NOMO-1 treated with DMSO at 0.1 percent for 48 hours (cell line): ENCODE results near the gene PPP2R5E.
"Not testable (repeated sequence)": the region's sequence is repeated elsewhere in the genome, so short reads cannot be mapped to it uniquely, and the experiment has no call there.

Source experiments
- DNase-seq: peaks from one replicate; lab custom pipeline; 2025; ENCODE audit not compliant: unreplicated experiment; lab: John Stamatoyannopoulos, UW

Gene PPP2R5E

GRCh38 chr14:63523735-63524426, 19.3 kb downstream of the PPP2R5E start:
- DNase-seq = no peak

GRCh38 chr14:63522511-63522910, 20.7 kb downstream of the PPP2R5E start:
- DNase-seq = not testable (repeated sequence)

- DNase-seq = no peak
Observed at GRCh38 chr14:63517354-63517753, 25.8 kb downstream of the PPP2R5E start.

- DNase-seq = no peak
Observed at GRCh38 chr14:63515240-63515639, 27.9 kb downstream of the PPP2R5E start.

GRCh38 chr14:63513756-63514155, 29.4 kb downstream of the PPP2R5E start:
- no peak for DNase-seq

- DNase-seq = no peak
Observed at GRCh38 chr14:63512861-63513260, 30.3 kb downstream of the PPP2R5E start.

- peak; percentile 11 for DNase-seq
Observed at GRCh38 chr14:63510538-63510937, 32.6 kb downstream of the PPP2R5E start.

GRCh38 chr14:63508033-63508432, 35.1 kb downstream of the PPP2R5E start:
- DNase-seq = no peak

- no peak for DNase-seq
Observed at GRCh38 chr14:63504648-63505047, 38.5 kb downstream of the PPP2R5E start.

GRCh38 chr14:63501429-63501828, 41.7 kb downstream of the PPP2R5E start:
- DNase-seq = peak; percentile 7

GRCh38 chr14:63499701-63500250, 43.4 kb downstream of the PPP2R5E start:
- DNase-seq = no peak

- DNase-seq = no peak
Observed at GRCh38 chr14:63496837-63497400, 46.3 kb downstream of the PPP2R5E start.

GRCh38 chr14:63493246-63493645, 49.9 kb downstream of the PPP2R5E start:
- no peak for DNase-seq

- DNase-seq = no peak
Observed at GRCh38 chr14:63492391-63492790, 50.8 kb downstream of the PPP2R5E start.

- DNase-seq = peak; percentile 58
Observed at GRCh38 chr14:63487724-63488123, 55.5 kb downstream of the PPP2R5E start.

- no peak for DNase-seq
Observed at GRCh38 chr14:63486738-63487137, 56.4 kb downstream of the PPP2R5E start.

GRCh38 chr14:63483315-63483714, 59.9 kb downstream of the PPP2R5E start:
- no peak for DNase-seq

- DNase-seq = no peak
Observed at GRCh38 chr14:63480599-63480998, 62.6 kb downstream of the PPP2R5E start.

- DNase-seq = no peak
Observed at GRCh38 chr14:63478437-63478852, 64.7 kb downstream of the PPP2R5E start.

- peak; percentile 50 for DNase-seq
Observed at GRCh38 chr14:63478010-63478409, 65.2 kb downstream of the PPP2R5E start.

GRCh38 chr14:63477556-63477955, 65.6 kb downstream of the PPP2R5E start:
- no peak for DNase-seq

- DNase-seq = no peak
Observed at GRCh38 chr14:63475761-63476160, 67.4 kb downstream of the PPP2R5E start.

GRCh38 chr14:63474844-63475243, 68.3 kb downstream of the PPP2R5E start:
- DNase-seq = no peak
